IMR-90 (cell line): ENCODE data around the gene ZNF484. TPM values are rescaled to one million over a fixed set of nuclear protein-coding genes. Genes with fewer than 3 reads are reported as not detected.
"Not testable (repeated sequence)": the region's sequence is repeated elsewhere in the genome, so short reads cannot be mapped to it uniquely, and the experiment has no call there.

ENCODE experiments used
- ATAC-seq: fragments of 200-7000 bp; cut with Tn5 transposase; 2 replicates; pipeline ENCODE4 v1.9.1; 2020; ENCODE audit warnings: low read depth, mild to moderate bottlenecking, moderate library complexity
- BruUV-seq: library from RNA; stranded (reverse); fragments of 400-500 nt; replicated peaks from 2 replicates; lab custom pipeline; 2021; lab: Mats Ljungman, UMichigan
- CTCF ChIA-PET: fragments of 300-600 bp; formaldehyde crosslinking; extraction: SDS; loops from one replicate; lab custom pipeline; 2021; ENCODE audit warnings: antibody characterized with exemption; lab: Yijun Ruan, JAX
- POLR2A ChIA-PET: fragments of 300-600 bp; sonication (Branson Sonifier 250); formaldehyde crosslinking; loops from one replicate; lab custom pipeline; 2022; ENCODE audit warnings: antibody characterized with exemption; ENCODE audit not compliant: unreplicated experiment; lab: Charles Lee
- DNase-seq: peaks from one replicate; pipeline ENCODE4 v3.0.0; 2013
- H2AFZ ChIP-seq: replicated peaks from 2 replicates; pipeline ENCODE3; 2013; ENCODE audit warnings: low read length, mild to moderate bottlenecking; ENCODE audit not compliant: poor library complexity
- H2AK5ac ChIP-seq: 2 replicates; pipeline ENCODE4 v1.6.1; 2013; ENCODE audit warnings: low read depth, low read length, inconsistent platforms
- H2AK9ac ChIP-seq: replicated peaks from 2 replicates; pipeline ENCODE3; 2013; ENCODE audit warnings: mild to moderate bottlenecking, low read depth, low read length, moderate library complexity; ENCODE audit not compliant: poor library complexity
- H2BK120ac ChIP-seq: 2 replicates; pipeline ENCODE4 v1.6.1; 2013; ENCODE audit warnings: low read depth, low read length, inconsistent platforms
- H2BK15ac ChIP-seq: 3 replicates; pipeline ENCODE4 v1.6.1; 2013; ENCODE audit warnings: low read depth, low read length, inconsistent platforms
- H2BK20ac ChIP-seq: 2 replicates; pipeline ENCODE4 v1.6.1; 2013; ENCODE audit warnings: low read depth, mild to moderate bottlenecking, inconsistent platforms, low read length, moderate library complexity
- H2BK5ac ChIP-seq: 2 replicates; pipeline ENCODE4 v1.6.1; 2013; ENCODE audit warnings: mild to moderate bottlenecking, low read depth, low read length, inconsistent platforms; ENCODE audit not compliant: poor library complexity, severe bottlenecking
- H3K14ac ChIP-seq: replicated peaks from 2 replicates; pipeline ENCODE4 v1.6.1; 2013; ENCODE audit warnings: low read depth, low read length, inconsistent platforms
- H3K18ac ChIP-seq: 2 replicates; pipeline ENCODE4 v1.6.1; 2013; ENCODE audit warnings: low read depth, low read length, control low read depth
- H3K23ac ChIP-seq: 2 replicates; pipeline ENCODE4 v1.6.1; 2013; ENCODE audit warnings: low read depth, low read length, inconsistent platforms
- H3K27ac ChIP-seq: 2 replicates; pipeline ENCODE4 v1.5.1; 2013; ENCODE audit warnings: mild to moderate bottlenecking, control low read depth, low read length; ENCODE audit not compliant: insufficient read depth
- H3K27me3 ChIP-seq: 2 replicates; pipeline ENCODE4 v1.6.1; 2013; ENCODE audit warnings: low read length; ENCODE audit not compliant: control insufficient read depth, insufficient read depth
- H3K36me3 ChIP-seq: 2 replicates; pipeline ENCODE4 v1.6.1; 2013; ENCODE audit warnings: low read length, mixed read lengths; ENCODE audit not compliant: control insufficient read depth, insufficient read depth
- H3K4ac ChIP-seq: 2 replicates; pipeline ENCODE4 v1.6.1; 2013; ENCODE audit warnings: low read depth, low read length, inconsistent platforms
- H3K4me1 ChIP-seq: 2 replicates; pipeline ENCODE4 v1.6.1; 2013; ENCODE audit warnings: low read length, mixed read lengths; ENCODE audit not compliant: control insufficient read depth, insufficient read depth
- H3K4me2 ChIP-seq: 2 replicates; pipeline ENCODE4 v1.6.1; 2013; ENCODE audit warnings: low read depth, mild to moderate bottlenecking, control low read depth, low read length, moderate library complexity
- H3K4me3 ChIP-seq: 2 replicates; pipeline ENCODE4 v1.5.1; 2013; ENCODE audit warnings: low read depth, mild to moderate bottlenecking, control low read depth, low read length, moderate library complexity; ENCODE audit not compliant: insufficient read depth
- H3K56ac ChIP-seq: 2 replicates; pipeline ENCODE4 v1.6.1; 2013; ENCODE audit warnings: low read length, inconsistent platforms; ENCODE audit not compliant: insufficient read depth; ENCODE audit errors: extremely low read depth
- H3K79me1 ChIP-seq, 2 experiments: 2 replicates each; pipeline ENCODE4 v1.6.1; 2013; ENCODE audit warnings: low read length in 2 of 2, inconsistent platforms in 1 of 2, low read depth in 1 of 2
- H3K9ac ChIP-seq: 2 replicates; pipeline ENCODE4 v1.6.1; 2013; ENCODE audit warnings: low read depth, low read length, control low read depth
- H3K9me1 ChIP-seq: 2 replicates; pipeline ENCODE4 v1.6.1; 2013; ENCODE audit warnings: low read length, inconsistent platforms; ENCODE audit not compliant: insufficient read depth
- H3K9me3 ChIP-seq: 2 replicates; pipeline ENCODE4 v1.6.1; 2013; ENCODE audit warnings: low read length; ENCODE audit not compliant: control insufficient read depth, insufficient read depth
- H4K20me1 ChIP-seq: 2 replicates; pipeline ENCODE4 v1.6.1; 2013; ENCODE audit warnings: low read length, inconsistent platforms; ENCODE audit not compliant: insufficient read depth
- H4K5ac ChIP-seq: 2 replicates; pipeline ENCODE4 v1.6.1; 2013; ENCODE audit warnings: mild to moderate bottlenecking, low read depth, low read length, control low read depth
- H4K8ac ChIP-seq, 2 experiments: 2 replicates each; pipeline ENCODE4 v1.6.1; 2013; ENCODE audit warnings: low read depth in 2 of 2, low read length in 2 of 2, control low read depth in 1 of 2, inconsistent platforms in 1 of 2
- H4K91ac ChIP-seq: 2 replicates; pipeline ENCODE4 v1.6.1; 2013; ENCODE audit warnings: low read depth, low read length, inconsistent platforms; ENCODE audit not compliant: insufficient read depth
- whole genome bisulfite sequencing, 2 experiments: methylation state at CpG; one replicate each; pipeline versions ENCODE4 v1.1.5 to v1.1.7; 2013; ENCODE audit warnings: missing lambda C conversion rate in 2 of 2; ENCODE audit not compliant: insufficient read length in 1 of 2; ENCODE audit errors: extremely low coverage in 2 of 2; 5-methylcytosine and 5-hydroxymethylcytosine counted together
- dilution Hi-C: fragments of 300-500 bp; cut with HindIII; formaldehyde crosslinking; loops from one replicate; pipeline ENCODE4 v1.14.3; 2018; ENCODE audit warnings: low sequenced_read_pairs; ENCODE audit not compliant: unreplicated experiment
- in situ Hi-C: fragments of 300-500 bp; cut with MboI; formaldehyde crosslinking; loops from 3 replicates; pipeline ENCODE4 v1.14.3; 2019; ENCODE audit warnings: low sequenced_read_pairs, inconsistent platforms, mixed read lengths
- intact Hi-C: fragments of 100-400 bp; cut with micrococcal nuclease; formaldehyde crosslinking; loops from 2 replicates; pipeline ENCODE4 v1.10.0; 2022
- polyA plus RNA-seq, 3 experiments: library from polyadenylated mRNA; depleted of rRNA; stranded (reverse); fragments of >200 nt; gene quantifications; 2 replicates each; pipeline ENCODE4 v1.2.3, GENCODE V29; 2012; ENCODE audit warnings: low replicate concordance in 1 of 3
- total RNA-seq: library from RNA; depleted of rRNA; stranded (reverse); fragments of >200 nt; gene quantifications from 2 replicates; pipeline ENCODE4 v1.2.3, GENCODE V29; 2012

Gene ZNF484
- total and polyA plus RNA-seq, 2 of the 4 experiments (the other 2 are of a cell fraction) = 1.4 to 11.8 TPM

DNA sequence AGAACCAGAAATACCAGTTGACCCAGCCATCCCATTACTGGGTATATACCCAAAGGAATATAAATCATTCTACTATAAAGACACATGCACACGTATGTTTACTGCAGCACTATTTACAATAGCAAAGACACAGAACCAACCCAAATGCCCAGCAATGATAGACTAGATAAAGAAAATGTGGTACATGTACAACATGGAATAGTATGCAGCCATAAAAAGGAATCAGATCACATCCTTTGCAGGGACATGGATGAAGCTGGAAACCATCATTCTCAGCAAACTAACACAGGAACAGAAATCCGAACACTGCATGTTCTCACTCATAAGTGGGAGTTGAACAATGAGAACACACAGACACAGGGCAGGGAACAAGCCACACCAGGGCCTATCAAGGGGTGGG lies 11.2 kb downstream of the ZNF484 start:
- POLR2A ChIA-PET, H3K9me1 ChIP-seq, H2BK15ac ChIP-seq, ATAC-seq, H3K4me1 ChIP-seq, H3K27ac ChIP-seq, intact Hi-C loops, H2AFZ ChIP-seq, H3K18ac ChIP-seq, H3K56ac ChIP-seq, H3K4ac ChIP-seq, H3K27me3 ChIP-seq, H4K20me1 ChIP-seq, H3K9ac ChIP-seq, H4K8ac ChIP-seq, H3K4me2 ChIP-seq, DNase-seq, H3K9me3 ChIP-seq, H2AK5ac ChIP-seq, dilution Hi-C loops, H4K5ac ChIP-seq, H3K23ac ChIP-seq, BruUV-seq, in situ Hi-C loops, CTCF ChIA-PET, H3K14ac ChIP-seq, H2BK5ac ChIP-seq, H2BK120ac ChIP-seq, H2BK20ac ChIP-seq, H3K4me3 ChIP-seq, H2AK9ac ChIP-seq, H4K91ac ChIP-seq: not testable (repeated sequence)
- peaks cover 10% of the 10 kb centered on the region for H3K36me3 ChIP-seq
- H3K79me1 ChIP-seq = peaks cover 15 to 18% of the 10 kb centered on the region in 2 experiments
- WGBS, 2 experiments = no CpG with 5 or more reads among the region's 2 CpGs
